ENCODE results near the gene SMARCD1. TPM values are rescaled to one million over a fixed set of nuclear protein-coding genes. Genes with fewer than 3 reads are reported as not detected.

Gene SMARCD1
- total RNA-seq, 1 donor from 2014 or later: 121 TPM

- Mint-ChIP-seq H3K27ac (no peak overlapping the region), H3K27me3 (ENCODE audit: insufficient read depth, low read depth) (peaks cover 6% of the 10 kb centered on the region), H3K9me3 (no peaks in the 10 kb centered on the region), H3K4me1 (peaks cover 10% of the 10 kb centered on the region), H3K36me3 (peaks cover 11% of the 10 kb centered on the region), H3K4me3 (no peak overlapping the region)
- Histone ChIP-seq H2AFZ (replicated peaks) (no peak overlapping the region), H3K79me2 (ENCODE audit: low read depth) (no peaks in the 10 kb centered on the region), H3F3A (ENCODE audit: low read depth) (no peaks in the 10 kb centered on the region), H3K4me2 (no peak overlapping the region), H3K27ac (no peak overlapping the region), H3K9ac (no peak overlapping the region), H3K36me3 (no peaks in the 10 kb centered on the region), H3K9me3 (ENCODE audit: low read depth) (no peaks in the 10 kb centered on the region), H4K20me1 (ENCODE audit: low read depth) (no peaks in the 10 kb centered on the region), H3K4me1 (no peaks in the 10 kb centered on the region), H3K27me3 (no peaks in the 10 kb centered on the region), H3K4me3 (no peak overlapping the region)
- DNase-seq (ENCODE audit: low spot score): no peak
- TF ChIP-seq EZH2phosphoT487 (IDR thresholded peaks at IDR 0.05): no peak
- TF ChIP-seq EZH2 (IDR thresholded peaks at IDR 0.05): no peak
- TF ChIP-seq, protein P1, sequence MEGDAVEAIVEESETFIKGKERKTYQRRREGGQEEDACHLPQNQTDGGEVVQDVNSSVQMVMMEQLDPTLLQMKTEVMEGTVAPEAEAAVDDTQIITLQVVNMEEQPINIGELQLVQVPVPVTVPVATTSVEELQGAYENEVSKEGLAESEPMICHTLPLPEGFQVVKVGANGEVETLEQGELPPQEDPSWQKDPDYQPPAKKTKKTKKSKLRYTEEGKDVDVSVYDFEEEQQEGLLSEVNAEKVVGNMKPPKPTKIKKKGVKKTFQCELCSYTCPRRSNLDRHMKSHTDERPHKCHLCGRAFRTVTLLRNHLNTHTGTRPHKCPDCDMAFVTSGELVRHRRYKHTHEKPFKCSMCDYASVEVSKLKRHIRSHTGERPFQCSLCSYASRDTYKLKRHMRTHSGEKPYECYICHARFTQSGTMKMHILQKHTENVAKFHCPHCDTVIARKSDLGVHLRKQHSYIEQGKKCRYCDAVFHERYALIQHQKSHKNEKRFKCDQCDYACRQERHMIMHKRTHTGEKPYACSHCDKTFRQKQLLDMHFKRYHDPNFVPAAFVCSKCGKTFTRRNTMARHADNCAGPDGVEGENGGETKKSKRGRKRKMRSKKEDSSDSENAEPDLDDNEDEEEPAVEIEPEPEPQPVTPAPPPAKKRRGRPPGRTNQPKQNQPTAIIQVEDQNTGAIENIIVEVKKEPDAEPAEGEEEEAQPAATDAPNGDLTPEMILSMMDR (IDR thresholded peaks at IDR 0.05): no peak
Measured at GRCh38 chr12:50120953-50121352, 35.8 kb downstream of the SMARCD1 start.

DNA sequence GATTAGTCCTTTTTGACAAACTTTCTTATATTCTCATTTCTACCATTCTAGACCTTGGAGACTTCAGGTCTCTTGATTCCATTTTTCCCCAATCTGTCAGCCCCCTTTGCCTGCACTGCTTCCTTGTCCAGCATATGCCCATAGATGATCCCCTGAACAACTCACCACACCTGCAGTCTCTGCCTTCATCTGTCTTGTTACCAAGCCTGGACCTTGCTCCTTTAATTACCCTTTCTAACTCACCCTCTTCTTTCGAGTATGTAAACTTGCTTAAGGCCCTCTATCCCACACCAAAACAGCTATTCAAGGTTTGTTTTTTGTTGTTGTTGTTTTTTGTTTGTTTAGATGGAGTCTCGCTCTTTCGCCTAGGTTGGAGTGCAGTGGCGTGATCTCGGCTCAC lies 36.5 kb downstream of the SMARCD1 start:
- no peak overlapping the region for H2AFZ ChIP-seq (replicated peaks)
- TF ChIP-seq EZH2phosphoT487 (IDR thresholded peaks at IDR 0.05) (no peak), EZH2 (IDR thresholded peaks at IDR 0.05) (no peak)
- TF ChIP-seq, protein P1 (IDR thresholded peaks at IDR 0.05): no peak
- H3K36me3 ChIP-seq: no peaks in the 10 kb centered on the region
- peaks cover 11% of the 10 kb centered on the region for H3K36me3 Mint-ChIP-seq
- H3K27ac ChIP-seq: no peak overlapping the region
- no peaks in the 10 kb centered on the region for H3K9me3 Mint-ChIP-seq
- peaks cover 5% of the 10 kb centered on the region for H3K27me3 Mint-ChIP-seq (ENCODE audit: insufficient read depth, low read depth)
- H3K4me3 Mint-ChIP-seq: no peak overlapping the region
- no peaks in the 10 kb centered on the region for H4K20me1 ChIP-seq (ENCODE audit: low read depth)
- no peak overlapping the region for H3K9ac ChIP-seq
- H3K4me3 ChIP-seq: no peak overlapping the region
- H3F3A ChIP-seq (ENCODE audit: low read depth): no peaks in the 10 kb centered on the region
- no peaks in the 10 kb centered on the region for H3K27me3 ChIP-seq
- no peak for DNase-seq (ENCODE audit: low spot score)
- no peaks in the 10 kb centered on the region for H3K79me2 ChIP-seq (ENCODE audit: low read depth)
- peaks cover 4% of the 10 kb centered on the region for H3K4me1 Mint-ChIP-seq
- H3K4me2 ChIP-seq: no peak overlapping the region
- no peaks in the 10 kb centered on the region for H3K4me1 ChIP-seq
- no peaks in the 10 kb centered on the region for H3K9me3 ChIP-seq (ENCODE audit: low read depth)
- no peak overlapping the region for H3K27ac Mint-ChIP-seq

DNA sequence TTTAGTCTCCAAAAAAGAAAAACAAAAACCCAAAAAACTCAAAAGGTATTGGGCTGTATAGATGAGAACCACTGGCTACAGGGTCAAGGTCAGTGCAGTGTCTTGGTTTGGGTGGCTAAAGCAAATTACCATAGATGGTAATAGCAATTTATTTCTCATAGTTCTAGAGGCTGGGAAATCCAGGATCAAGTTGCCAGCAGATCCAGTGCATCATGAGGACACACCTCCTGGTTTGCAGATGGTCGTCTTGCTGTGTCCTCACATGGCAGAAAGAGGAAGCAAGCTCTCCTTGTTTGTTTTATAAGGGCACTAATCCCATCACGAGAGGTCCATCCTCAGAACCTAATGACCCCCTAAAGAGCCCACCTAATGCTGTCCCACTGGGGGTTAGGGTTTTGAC lies 38.1 kb downstream of the SMARCD1 start:
- peaks cover 10% of the 10 kb centered on the region for H3F3A ChIP-seq (ENCODE audit: low read depth)
- no peaks in the 10 kb centered on the region for H3K27me3 ChIP-seq
- no peak overlapping the region for H3K4me3 ChIP-seq
- no peak overlapping the region for H3K4me2 ChIP-seq
- peaks cover 5% of the 10 kb centered on the region for H3K27me3 Mint-ChIP-seq (ENCODE audit: insufficient read depth, low read depth)
- H3K9ac ChIP-seq: no peak overlapping the region
- no peaks in the 10 kb centered on the region for H4K20me1 ChIP-seq (ENCODE audit: low read depth)
- peaks cover 14% of the 10 kb centered on the region for H3K36me3 Mint-ChIP-seq
- no peaks in the 10 kb centered on the region for H3K79me2 ChIP-seq (ENCODE audit: low read depth)
- H3K9me3 ChIP-seq (ENCODE audit: low read depth): no peaks in the 10 kb centered on the region
- DNase-seq (ENCODE audit: low spot score): no peak
- H3K27ac Mint-ChIP-seq: no peak overlapping the region
- no peak overlapping the region for H3K27ac ChIP-seq
- no peak overlapping the region for H3K4me3 Mint-ChIP-seq
- H3K9me3 Mint-ChIP-seq: no peaks in the 10 kb centered on the region
- no peak overlapping the region for H2AFZ ChIP-seq (replicated peaks)
- no peaks in the 10 kb centered on the region for H3K4me1 Mint-ChIP-seq
- H3K36me3 ChIP-seq: no peaks in the 10 kb centered on the region
- TF ChIP-seq, protein P1 (IDR thresholded peaks at IDR 0.05): no peak
- no peak for TF ChIP-seq EZH2 (IDR thresholded peaks at IDR 0.05)
- TF ChIP-seq EZH2phosphoT487 (IDR thresholded peaks at IDR 0.05): no peak
- H3K4me1 ChIP-seq: no peaks in the 10 kb centered on the region
